Stimulated activated naive B cell treated with anti-CD40 and anti-IgM and Interleukin-4, amounts not matched to agents 10 μg/mL and 1 μg/mL and 100 μg/mL, for 72 hours (primary cell): Measurements from ENCODE around the gene ITGAV.

ENCODE experiments used
- ATAC-seq, 2 donors: fragments of 150-1000 bp; cut with Tn5 transposase; replicated peaks; 2 replicates each; pipeline ENCODE4 v1.10.0; 2021; ENCODE audit warnings: moderate library complexity in 1 of 2
- DNase-seq: peaks from one replicate; pipeline ENCODE4 v3.0.0; 2021
- H3K27ac Mint-ChIP-seq: one replicate; pipeline ENCODE4 v1.8.0; 2022; ENCODE audit warnings: mild to moderate bottlenecking, mixed read lengths
- H3K27me3 Mint-ChIP-seq, 2 donors: one replicate each; pipeline ENCODE4 v1.8.0; 2022; ENCODE audit warnings: mixed read lengths in 2 of 2
- H3K36me3 Mint-ChIP-seq, 2 donors: one replicate each; pipeline ENCODE4 v1.8.0; 2022; ENCODE audit warnings: mixed read lengths in 2 of 2, mild to moderate bottlenecking in 1 of 2
- H3K4me1 Mint-ChIP-seq, 2 donors: one replicate each; pipeline ENCODE4 v1.8.0; 2022; ENCODE audit warnings: mixed read lengths in 2 of 2, mild to moderate bottlenecking in 1 of 2
- H3K4me3 Mint-ChIP-seq, 2 donors: one replicate each; pipeline ENCODE4 v1.8.0; 2022; ENCODE audit warnings: mild to moderate bottlenecking in 2 of 2, mixed read lengths in 2 of 2, moderate library complexity in 1 of 2
- H3K9me3 Mint-ChIP-seq, 2 donors: one replicate each; pipeline ENCODE4 v1.8.0; 2022; ENCODE audit warnings: mixed read lengths in 2 of 2, mild to moderate bottlenecking in 1 of 2

ITGAV gene

DNA sequence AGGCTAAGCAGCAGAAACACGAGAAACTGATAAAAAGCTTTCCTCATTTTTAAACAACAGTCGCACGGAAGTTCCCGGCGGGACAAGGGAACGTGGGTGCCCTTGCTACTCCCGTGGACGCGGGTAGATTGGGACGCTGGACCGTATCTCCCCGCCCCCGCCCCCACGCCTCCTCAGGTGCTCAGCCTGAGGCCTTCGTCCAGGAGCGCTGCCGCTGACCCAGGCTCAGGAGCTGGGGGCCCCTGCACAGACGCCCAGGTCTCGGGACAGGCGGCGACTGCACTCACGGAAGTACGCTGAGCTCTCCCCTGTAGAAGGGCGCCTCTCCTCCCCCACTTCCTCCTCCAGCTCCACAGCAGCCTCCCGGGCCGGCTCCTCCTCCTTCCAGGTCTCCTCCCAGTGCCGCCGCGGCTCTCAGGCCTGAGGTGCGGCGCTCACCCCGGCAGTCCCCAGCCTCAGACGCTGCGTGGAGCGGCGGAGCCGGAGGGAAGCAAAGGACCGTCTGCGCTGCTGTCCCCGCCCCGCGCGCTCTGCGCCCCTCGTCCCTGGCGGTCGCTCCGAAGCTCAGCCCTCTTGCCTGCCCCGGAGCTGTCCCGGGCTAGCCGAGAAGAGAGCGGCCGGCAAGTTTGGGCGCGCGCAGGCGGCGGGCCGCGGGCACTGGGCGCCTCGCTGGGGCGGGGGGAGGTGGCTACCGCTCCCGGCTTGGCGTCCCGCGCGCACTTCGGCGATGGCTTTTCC, at the start of gene ITGAV:
Gene ITGAV (plus strand): TSS at position 445 of the 738 bp plus-strand sequence. CDS start 283 bp downstream, at position 728.
- peak; percentile 77 for DNase-seq
- H3K36me3 Mint-ChIP-seq: no peaks in the 10 kb centered on the region
- H3K4me3 Mint-ChIP-seq: peak within 1 kb of the TSS; percentile 79 to 80
- ATAC-seq: peak; percentile 94
- peaks cover 0 to 10% of the 10 kb centered on the region in 2 donors for H3K27me3 Mint-ChIP-seq
- peaks cover 7 to 20% of the 10 kb centered on the region in 2 donors for H3K4me1 Mint-ChIP-seq
- no peaks in the 10 kb centered on the region for H3K9me3 Mint-ChIP-seq
- peak within 1 kb of the TSS; percentile 92 for H3K27ac Mint-ChIP-seq

DNA sequence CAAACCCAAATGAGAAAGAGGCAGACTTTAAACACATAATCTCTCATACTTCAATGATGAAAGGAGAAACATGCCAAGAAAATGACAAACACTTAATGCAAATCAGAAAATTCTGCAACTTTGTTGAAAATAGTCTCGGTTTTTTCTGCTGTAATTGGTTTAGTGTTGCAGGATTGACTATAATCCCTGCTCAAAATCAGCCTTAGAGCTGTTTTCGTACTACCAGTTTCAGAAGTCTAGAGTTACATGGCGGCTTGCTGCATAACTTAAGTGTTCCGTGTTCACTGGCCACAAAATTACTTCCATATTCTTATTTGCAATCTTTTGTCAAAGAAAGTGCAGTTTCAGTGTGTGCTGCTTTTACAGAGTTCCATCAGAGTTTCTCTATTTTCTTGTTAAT, 48.9 kb upstream of the ITGAV start:
- Mint-ChIP-seq H3K4me1 (no peaks in the 10 kb centered on the region), H3K27ac (no peak overlapping the region), H3K4me3 (no peak overlapping the region), H3K27me3 (peaks cover 5 to 13% of the 10 kb centered on the region in 2 donors), H3K36me3 (no peaks in the 10 kb centered on the region), H3K9me3 (no peaks in the 10 kb centered on the region)
- ATAC-seq (no peak), DNase-seq (no peak)

DNA sequence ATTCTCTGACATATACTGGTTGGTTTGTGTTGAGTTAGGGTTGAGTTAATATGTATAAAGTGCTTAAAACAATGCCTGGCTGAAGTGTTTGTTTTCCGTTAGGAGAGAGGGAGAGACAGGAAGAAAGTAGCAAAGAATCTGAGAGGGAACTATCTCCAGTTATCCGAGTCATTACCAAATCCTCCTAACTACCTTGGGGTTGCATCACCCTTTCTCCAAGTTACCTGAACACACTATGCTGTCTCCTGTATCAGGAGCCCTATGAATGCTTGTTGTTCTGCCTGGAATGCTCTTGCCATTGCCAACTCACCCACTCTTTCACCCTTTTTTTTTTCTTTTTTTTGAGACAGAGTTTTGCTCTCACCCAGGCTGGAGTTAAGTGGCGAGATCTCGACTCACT, 47.9 kb upstream of the ITGAV start:
- peaks cover 5 to 7% of the 10 kb centered on the region in 2 donors for H3K27me3 Mint-ChIP-seq
- H3K4me1 Mint-ChIP-seq: no peaks in the 10 kb centered on the region
- DNase-seq (no peak), ATAC-seq (no peak)
- no peak overlapping the region for H3K27ac Mint-ChIP-seq
- no peaks in the 10 kb centered on the region for H3K36me3 Mint-ChIP-seq
- H3K4me3 Mint-ChIP-seq: no peak overlapping the region
- no peaks in the 10 kb centered on the region for H3K9me3 Mint-ChIP-seq

DNA sequence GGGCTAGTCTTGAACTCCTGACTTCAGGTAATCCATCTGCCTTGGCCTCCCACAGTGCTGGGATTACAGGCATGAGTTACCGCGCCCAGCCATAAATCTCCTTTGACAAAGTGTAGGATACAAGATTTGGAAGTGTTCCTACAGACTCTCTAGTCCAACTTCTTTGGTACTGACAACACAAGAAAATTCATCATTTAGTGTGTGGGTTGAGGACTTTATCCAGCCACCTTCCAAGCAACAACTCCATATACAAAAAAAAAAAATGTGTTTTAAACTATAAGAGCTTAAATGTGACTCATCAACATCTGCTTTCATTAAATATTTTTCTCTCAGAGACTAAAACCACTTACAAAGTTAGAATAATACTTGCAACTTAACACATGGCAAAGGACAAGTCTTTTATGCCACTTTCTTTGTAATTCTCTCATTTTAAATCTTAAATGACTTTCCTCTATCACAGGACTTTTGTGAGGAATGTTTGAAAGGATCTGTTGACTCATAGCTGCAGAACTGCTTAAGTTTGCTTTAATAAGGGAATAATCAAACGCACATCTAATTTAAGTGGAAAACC, 46.2 kb upstream of the ITGAV start:
- peaks cover 0 to 5% of the 10 kb centered on the region in 2 donors for H3K27me3 Mint-ChIP-seq
- no peak for DNase-seq
- no peak overlapping the region for H3K4me3 Mint-ChIP-seq
- no peaks in the 10 kb centered on the region for H3K9me3 Mint-ChIP-seq
- no peaks in the 10 kb centered on the region for H3K36me3 Mint-ChIP-seq
- H3K4me1 Mint-ChIP-seq: no peaks in the 10 kb centered on the region
- ATAC-seq: no peak
- no peak overlapping the region for H3K27ac Mint-ChIP-seq

DNA sequence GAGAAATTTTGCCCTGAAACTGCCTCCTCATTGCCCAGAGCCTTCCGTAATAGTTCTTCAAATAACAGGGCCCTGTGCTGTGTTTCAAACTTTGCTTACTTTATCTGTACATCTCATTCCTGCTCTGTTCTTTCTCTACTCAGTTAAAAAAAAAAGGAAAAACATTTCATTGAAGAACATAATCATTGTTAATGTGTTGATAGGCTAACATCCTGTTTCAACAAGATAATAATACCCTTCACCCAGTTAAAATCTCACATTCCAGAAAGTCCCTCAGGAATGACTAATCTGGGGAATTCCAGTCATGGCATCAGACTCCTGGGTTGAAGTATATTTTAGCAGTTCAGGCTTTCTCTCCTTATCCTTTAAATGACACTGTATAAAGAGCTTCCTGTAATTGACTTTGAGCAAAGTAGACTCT, 45.6 kb upstream of the ITGAV start:
- no peaks in the 10 kb centered on the region for H3K4me1 Mint-ChIP-seq
- H3K27ac Mint-ChIP-seq: no peak overlapping the region
- no peaks in the 10 kb centered on the region for H3K36me3 Mint-ChIP-seq
- H3K27me3 Mint-ChIP-seq: peaks cover 0 to 5% of the 10 kb centered on the region in 2 donors
- DNase-seq (no peak), ATAC-seq (no peak)
- no peak overlapping the region for H3K4me3 Mint-ChIP-seq
- H3K9me3 Mint-ChIP-seq: no peaks in the 10 kb centered on the region

DNA sequence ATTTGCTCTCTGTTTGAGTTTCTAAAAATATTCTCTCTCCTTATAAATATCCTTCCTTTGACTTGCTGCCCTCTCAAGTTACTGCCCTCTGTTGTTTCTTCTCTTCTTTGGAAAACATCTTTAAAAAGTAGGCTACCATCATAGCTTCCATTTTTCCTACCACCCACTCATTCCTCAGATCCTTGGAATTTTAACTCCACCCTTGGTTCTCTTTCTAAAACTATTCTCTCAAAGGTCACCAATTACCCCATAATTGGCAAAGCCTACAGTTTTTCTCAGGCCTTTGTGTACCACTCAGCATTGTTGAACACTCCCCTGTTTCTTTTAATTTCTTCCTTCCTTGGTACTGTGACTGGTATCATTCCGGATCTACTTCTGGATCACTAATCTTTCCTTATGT, 43.0 kb upstream of the ITGAV start:
- no peak overlapping the region for H3K27ac Mint-ChIP-seq
- H3K4me1 Mint-ChIP-seq: no peaks in the 10 kb centered on the region
- ATAC-seq (no peak), DNase-seq (no peak)
- no peak overlapping the region for H3K4me3 Mint-ChIP-seq
- H3K27me3 Mint-ChIP-seq: peaks cover 7 to 8% of the 10 kb centered on the region in 2 donors
- H3K9me3 Mint-ChIP-seq: peaks cover 0 to 1% of the 10 kb centered on the region in 2 donors
- no peaks in the 10 kb centered on the region for H3K36me3 Mint-ChIP-seq

DNA sequence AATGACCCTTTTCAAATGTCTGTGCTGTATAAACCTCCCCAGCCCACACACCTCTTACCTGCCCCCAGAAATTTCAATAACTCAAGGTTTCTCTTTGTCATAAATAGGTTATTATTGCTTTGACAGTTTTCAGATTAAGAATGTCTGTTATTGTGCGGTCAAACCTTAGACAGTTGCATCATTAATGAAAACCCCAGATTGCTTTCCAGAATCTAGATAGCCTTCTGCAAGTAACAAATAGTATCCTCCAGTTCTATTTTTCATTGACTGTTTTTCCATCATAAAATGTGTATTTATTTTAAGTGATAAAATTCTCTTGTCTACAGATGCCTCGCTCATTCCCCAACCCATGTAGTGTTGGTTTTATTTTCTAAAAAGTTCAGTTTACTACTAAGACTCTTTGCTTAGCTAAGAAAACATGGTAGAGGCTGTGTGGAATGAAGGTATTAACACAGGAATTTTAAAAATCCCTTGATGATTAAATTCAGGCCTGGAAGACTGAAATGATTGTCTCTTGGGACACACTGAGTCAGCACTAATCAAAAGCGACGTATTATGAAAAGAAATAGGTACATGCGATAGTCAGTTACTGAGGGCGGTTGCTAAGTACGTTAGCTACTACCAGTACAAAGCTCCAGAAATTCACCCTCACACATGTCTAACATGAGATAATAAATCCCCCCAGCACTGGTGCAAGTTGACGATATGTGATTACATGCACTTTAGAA, 38.4 kb upstream of the ITGAV start:
- Mint-ChIP-seq H3K4me3 (no peak overlapping the region), H3K36me3 (no peaks in the 10 kb centered on the region), H3K4me1 (no peaks in the 10 kb centered on the region), H3K27me3 (peaks cover 5 to 13% of the 10 kb centered on the region in 2 donors), H3K27ac (no peak overlapping the region), H3K9me3 (peaks cover 0 to 4% of the 10 kb centered on the region in 2 donors)
- ATAC-seq (no peak), DNase-seq (no peak)

DNA sequence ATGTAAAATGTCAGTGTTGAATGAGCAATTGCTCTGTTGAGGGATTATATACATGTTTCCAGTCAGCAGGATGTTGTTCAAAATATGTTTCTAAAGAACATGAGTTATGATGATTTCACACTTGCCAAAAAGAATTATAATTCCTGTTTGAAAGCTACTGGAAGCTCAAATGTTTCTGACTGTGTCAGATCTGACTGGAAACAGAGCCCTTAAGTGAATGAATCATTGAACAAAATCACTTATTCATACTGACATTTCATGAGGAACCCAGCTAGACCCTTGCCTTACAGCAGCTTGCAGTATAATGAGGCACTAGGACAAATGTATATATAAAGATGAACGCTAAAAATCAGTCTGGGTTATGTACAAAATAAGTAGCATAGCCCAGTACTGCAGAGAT, 35.4 kb upstream of the ITGAV start:
- peaks cover 5 to 13% of the 10 kb centered on the region in 2 donors for H3K27me3 Mint-ChIP-seq
- DNase-seq: no peak
- H3K27ac Mint-ChIP-seq: no peak overlapping the region
- H3K4me1 Mint-ChIP-seq: no peaks in the 10 kb centered on the region
- peaks cover 0 to 4% of the 10 kb centered on the region in 2 donors for H3K9me3 Mint-ChIP-seq
- H3K36me3 Mint-ChIP-seq: no peaks in the 10 kb centered on the region
- H3K4me3 Mint-ChIP-seq: no peak overlapping the region
- no peak for ATAC-seq

DNA sequence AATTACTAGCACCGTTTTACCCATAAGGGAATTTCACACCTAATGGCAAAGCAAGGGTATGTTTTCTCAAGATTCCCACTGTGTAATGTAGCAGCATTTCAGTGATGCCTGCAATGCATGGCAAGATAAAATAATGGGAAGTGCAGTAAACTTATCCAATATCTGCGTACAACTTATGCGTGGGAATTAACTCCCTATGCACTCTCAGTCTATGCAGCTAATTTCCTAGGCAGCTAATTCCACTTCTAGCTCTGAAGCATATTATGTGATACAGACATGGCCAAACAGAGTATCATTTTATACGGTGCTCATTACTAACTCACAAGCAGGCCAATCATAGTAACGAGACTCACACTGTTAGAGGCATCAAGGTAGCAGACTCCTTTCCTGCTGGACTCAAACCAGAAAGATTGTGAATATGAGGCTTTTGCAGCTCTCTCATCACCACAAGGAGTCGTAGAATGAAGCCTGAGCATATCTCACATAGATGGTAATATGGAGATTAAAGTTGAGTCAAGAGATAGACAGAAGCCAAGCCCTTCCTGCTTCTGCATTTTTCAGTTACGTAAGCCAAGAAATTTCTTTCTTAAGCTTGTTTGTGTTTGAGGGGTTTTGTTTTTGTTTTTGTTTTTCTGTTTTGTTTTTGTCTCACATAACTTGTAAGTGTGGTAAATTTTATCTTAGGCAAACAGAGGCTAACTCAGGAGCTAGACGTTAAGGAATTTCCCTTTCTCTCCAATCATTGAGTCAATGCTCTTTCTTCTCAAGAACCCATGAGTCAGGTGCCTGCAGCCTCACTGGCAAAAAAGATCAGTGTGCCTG, 34.8 kb upstream of the ITGAV start:
- Mint-ChIP-seq H3K27me3 (peaks cover 3 to 9% of the 10 kb centered on the region in 2 donors), H3K4me1 (no peaks in the 10 kb centered on the region), H3K36me3 (no peaks in the 10 kb centered on the region), H3K4me3 (no peak overlapping the region), H3K9me3 (peaks cover 0 to 4% of the 10 kb centered on the region in 2 donors), H3K27ac (no peak overlapping the region)
- ATAC-seq (no peak), DNase-seq (no peak)

DNA sequence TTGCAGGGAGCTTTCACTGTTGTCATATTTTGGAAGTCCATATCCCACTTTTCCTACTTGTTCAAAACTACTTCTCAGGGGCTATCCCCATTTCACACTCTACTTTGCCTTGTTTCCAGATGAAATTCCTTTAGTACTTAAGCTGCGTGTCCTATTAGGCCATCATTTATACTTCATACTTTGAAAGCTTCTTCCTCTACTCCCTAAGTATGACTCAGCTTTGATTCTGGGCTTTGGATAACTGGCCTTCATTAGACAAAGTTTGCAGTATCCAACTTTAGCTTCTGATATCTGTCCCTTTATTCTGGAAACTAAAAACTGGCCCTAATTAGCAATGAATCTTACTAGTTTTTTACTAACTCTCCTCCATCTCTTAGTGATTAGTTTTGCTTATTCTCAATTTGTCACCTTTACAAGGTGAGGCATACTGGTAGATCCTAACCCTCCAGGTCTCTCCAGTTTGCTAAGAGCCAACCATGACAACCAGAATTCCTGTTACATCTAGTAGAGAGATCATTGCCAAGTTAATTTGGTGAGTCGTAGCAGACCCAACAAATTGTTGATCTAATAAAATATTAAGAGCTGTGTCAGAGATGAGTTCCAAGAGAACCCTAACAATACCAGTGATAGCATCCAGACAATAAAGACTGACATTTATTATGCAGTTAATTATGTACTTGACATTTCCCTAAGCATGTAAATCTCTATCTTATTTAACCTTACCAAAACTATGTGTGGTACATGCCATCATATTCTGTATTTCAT, 31.2 kb upstream of the ITGAV start:
- no peak for DNase-seq
- no peaks in the 10 kb centered on the region for H3K36me3 Mint-ChIP-seq
- no peak overlapping the region for H3K4me3 Mint-ChIP-seq
- peaks cover 1 to 4% of the 10 kb centered on the region in 2 donors for H3K9me3 Mint-ChIP-seq
- no peaks in the 10 kb centered on the region for H3K4me1 Mint-ChIP-seq
- no peak for ATAC-seq
- no peak overlapping the region for H3K27ac Mint-ChIP-seq
- H3K27me3 Mint-ChIP-seq: peaks cover 9 to 10% of the 10 kb centered on the region in 2 donors

DNA sequence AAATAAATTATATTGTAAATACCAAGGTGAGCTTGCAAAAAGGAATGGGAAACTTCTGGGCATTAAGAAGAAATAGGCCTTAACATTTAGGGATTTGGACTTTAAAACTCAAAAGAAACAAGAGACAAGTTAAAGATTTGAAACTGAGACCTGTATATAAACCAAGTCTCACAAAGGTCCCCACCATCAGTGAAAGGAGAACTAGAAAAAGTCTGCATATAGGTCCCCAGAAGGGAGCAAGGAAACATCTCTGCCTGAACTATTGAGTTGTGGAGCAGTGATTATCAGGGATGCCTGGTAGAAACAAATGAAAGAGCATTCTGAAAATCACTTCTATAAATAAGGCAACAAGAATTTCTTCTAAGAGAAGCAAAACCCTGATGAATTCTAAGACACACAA, 30.5 kb upstream of the ITGAV start:
- DNase-seq: no peak
- H3K36me3 Mint-ChIP-seq: no peaks in the 10 kb centered on the region
- H3K4me3 Mint-ChIP-seq: no peak overlapping the region
- no peak for ATAC-seq
- H3K9me3 Mint-ChIP-seq: peaks cover 1 to 8% of the 10 kb centered on the region in 2 donors
- peaks cover 10 to 14% of the 10 kb centered on the region in 2 donors for H3K27me3 Mint-ChIP-seq
- H3K27ac Mint-ChIP-seq: no peak overlapping the region
- no peaks in the 10 kb centered on the region for H3K4me1 Mint-ChIP-seq

DNA sequence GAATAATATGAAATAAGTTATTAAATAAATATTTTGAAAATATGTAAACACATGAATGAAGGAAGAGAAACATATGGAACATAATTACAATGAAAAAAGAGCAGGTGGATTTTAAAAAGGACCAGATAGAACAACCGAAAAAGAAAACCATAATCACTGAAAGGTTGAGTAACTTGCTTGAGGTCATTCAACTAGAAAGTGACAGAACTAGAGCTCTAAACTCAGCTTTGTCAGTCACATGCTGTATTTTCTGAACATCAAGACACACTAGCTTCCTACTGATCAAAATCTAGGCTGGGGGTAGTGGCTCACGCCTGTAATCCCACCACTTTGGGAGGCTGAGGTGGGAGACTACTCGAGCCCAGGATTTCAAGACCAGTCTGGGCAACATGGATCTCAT, 30.0 kb upstream of the ITGAV start:
- peaks cover 1 to 8% of the 10 kb centered on the region in 2 donors for H3K9me3 Mint-ChIP-seq
- H3K4me1 Mint-ChIP-seq: no peaks in the 10 kb centered on the region
- no peak overlapping the region for H3K4me3 Mint-ChIP-seq
- no peak overlapping the region for H3K27ac Mint-ChIP-seq
- no peaks in the 10 kb centered on the region for H3K36me3 Mint-ChIP-seq
- ATAC-seq (no peak), DNase-seq (no peak)
- peaks cover 10 to 14% of the 10 kb centered on the region in 2 donors for H3K27me3 Mint-ChIP-seq

DNA sequence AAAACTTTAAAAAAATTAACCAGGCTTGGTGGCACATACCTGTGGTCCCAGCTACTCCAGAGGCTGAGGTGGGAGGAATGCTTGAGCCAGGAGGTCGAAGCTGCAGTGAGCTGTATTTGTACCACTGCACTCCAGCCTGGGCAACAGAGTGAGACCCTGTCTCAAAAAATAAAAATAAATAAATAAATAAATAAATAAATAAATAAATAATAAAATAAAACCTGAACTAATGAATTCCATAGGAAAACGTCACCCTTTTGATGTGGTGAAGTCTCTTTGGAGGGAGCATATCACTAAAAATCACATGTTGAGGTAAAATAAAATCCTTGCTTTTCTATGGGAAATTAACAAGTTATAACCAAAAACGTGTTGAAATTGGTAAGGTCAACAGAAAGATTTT, 29.6 kb upstream of the ITGAV start:
- no peak for ATAC-seq

More for the DNA sequence above, 29.6 kb upstream of the ITGAV start:
- Mint-ChIP-seq H3K27ac (no peak overlapping the region), H3K4me1 (no peaks in the 10 kb centered on the region), H3K27me3 (peaks cover 10 to 14% of the 10 kb centered on the region in 2 donors), H3K36me3 (no peaks in the 10 kb centered on the region), H3K9me3 (peaks cover 1 to 8% of the 10 kb centered on the region in 2 donors), H3K4me3 (no peak overlapping the region)
- DNase-seq: no peak
